ENCODE results near the gene IFT172.

- TF ChIP-seq EZH2 (IDR thresholded peaks at IDR 0.05; ENCODE audit: insufficient read depth, poor library complexity, severe bottlenecking) (no peak), EZH2phosphoT487 (IDR thresholded peaks at IDR 0.05; ENCODE audit: insufficient read depth, low read depth) (no peak)
Measured at GRCh38 chr2:27400348-27401135, 89.0 kb downstream of the IFT172 start.
